Measurements from ENCODE around the gene CCDC149.

CCDC149 gene

GRCh38 chr4:24845902-24846301 lies 66.9 kb downstream of the CCDC149 start:
- no peak for TF ChIP-seq CTCF (IDR thresholded peaks at IDR 0.05)
- no peak for DNase-seq
- Mint-ChIP-seq H3K27me3 (ENCODE audit: low read depth, poor library complexity) (peaks cover 3% of the 10 kb centered on the region), H3K36me3 (ENCODE audit: low read depth) (peaks cover 1% of the 10 kb centered on the region), H3K4me1 (peaks cover 20% of the 10 kb centered on the region), H3K9me3 (no peaks in the 10 kb centered on the region), H3K4me3 (no peak overlapping the region), H3K27ac (no peak overlapping the region)

DNA sequence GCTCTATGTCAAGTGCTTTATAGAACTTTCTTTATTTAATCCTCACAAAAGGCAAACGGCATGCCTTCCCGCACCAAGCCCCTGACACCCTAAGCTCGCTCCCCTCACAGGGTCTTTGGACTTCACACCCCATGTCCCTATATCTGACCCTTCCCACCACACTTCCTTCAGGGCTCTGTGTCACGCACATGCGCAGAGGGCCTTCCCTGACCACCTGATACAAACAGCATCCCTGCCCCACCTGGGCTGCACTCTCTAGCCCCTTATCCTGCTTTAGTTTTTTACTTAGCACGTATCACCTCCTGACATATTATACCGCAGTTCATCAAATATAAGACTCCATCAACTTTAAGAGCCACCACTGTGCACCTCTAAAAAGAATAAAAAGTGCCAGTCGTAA lies 67.7 kb downstream of the CCDC149 start:
- DNase-seq, result no peak
- H3K4me3 Mint-ChIP-seq, result no peak overlapping the region
- H3K4me1 Mint-ChIP-seq, result peaks cover 21% of the 10 kb centered on the region
- H3K27me3 Mint-ChIP-seq (ENCODE audit: low read depth, poor library complexity), result peaks cover 4% of the 10 kb centered on the region
- H3K27ac Mint-ChIP-seq, result no peak overlapping the region
- H3K36me3 Mint-ChIP-seq (ENCODE audit: low read depth), result peaks cover 9% of the 10 kb centered on the region
- TF ChIP-seq CTCF (IDR thresholded peaks at IDR 0.05), result no peak
- H3K9me3 Mint-ChIP-seq, result no peaks in the 10 kb centered on the region

DNA sequence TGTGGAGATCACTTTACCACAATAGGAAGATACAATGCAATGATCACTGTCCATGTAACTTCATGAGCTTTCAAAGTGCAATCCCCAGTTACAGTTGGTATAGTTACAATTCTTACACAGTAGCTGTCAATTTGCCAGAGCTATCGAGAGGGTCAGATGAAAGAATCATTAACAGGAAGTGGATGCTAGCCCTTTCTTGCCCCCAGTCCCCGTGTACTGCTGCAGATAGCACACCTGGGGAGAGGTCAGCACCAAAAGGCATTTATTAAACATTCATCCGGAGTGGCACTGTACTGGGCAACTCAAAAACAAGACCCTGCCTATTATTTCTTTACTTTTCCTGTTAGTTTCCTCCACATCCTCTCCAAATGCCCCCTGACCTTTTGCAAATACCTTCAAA lies 69.7 kb downstream of the CCDC149 start:
- no peak for TF ChIP-seq CTCF (IDR thresholded peaks at IDR 0.05)
- H3K36me3 Mint-ChIP-seq (ENCODE audit: low read depth), result peaks cover 10% of the 10 kb centered on the region
- no peak overlapping the region for H3K4me3 Mint-ChIP-seq
- H3K9me3 Mint-ChIP-seq, result peaks cover 6% of the 10 kb centered on the region
- H3K27ac Mint-ChIP-seq, result no peak overlapping the region
- DNase-seq, result no peak
- H3K27me3 Mint-ChIP-seq (ENCODE audit: low read depth, poor library complexity), result peaks cover 9% of the 10 kb centered on the region
- peaks cover 4% of the 10 kb centered on the region for H3K4me1 Mint-ChIP-seq

DNA sequence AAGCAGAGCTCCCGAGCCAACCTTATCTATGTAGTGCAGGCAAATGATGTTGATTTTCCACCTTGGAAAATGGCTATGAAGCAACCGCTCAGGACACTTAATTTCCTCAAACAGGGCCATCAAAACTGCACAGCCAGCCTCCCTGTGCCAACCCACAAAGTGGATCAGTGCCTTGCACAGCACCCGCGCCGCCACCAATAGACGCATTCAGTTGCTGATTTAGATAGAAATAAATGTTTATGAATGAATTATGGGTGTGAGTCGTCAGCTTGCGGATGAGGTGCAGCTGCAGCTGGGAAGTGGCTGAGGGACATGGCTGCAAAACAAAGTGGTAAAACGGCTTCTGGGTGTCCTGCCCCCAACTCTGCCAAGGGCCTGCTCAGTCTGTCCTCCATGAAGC lies 70.5 kb downstream of the CCDC149 start:
- H3K27ac Mint-ChIP-seq, result no peak overlapping the region

DNA sequence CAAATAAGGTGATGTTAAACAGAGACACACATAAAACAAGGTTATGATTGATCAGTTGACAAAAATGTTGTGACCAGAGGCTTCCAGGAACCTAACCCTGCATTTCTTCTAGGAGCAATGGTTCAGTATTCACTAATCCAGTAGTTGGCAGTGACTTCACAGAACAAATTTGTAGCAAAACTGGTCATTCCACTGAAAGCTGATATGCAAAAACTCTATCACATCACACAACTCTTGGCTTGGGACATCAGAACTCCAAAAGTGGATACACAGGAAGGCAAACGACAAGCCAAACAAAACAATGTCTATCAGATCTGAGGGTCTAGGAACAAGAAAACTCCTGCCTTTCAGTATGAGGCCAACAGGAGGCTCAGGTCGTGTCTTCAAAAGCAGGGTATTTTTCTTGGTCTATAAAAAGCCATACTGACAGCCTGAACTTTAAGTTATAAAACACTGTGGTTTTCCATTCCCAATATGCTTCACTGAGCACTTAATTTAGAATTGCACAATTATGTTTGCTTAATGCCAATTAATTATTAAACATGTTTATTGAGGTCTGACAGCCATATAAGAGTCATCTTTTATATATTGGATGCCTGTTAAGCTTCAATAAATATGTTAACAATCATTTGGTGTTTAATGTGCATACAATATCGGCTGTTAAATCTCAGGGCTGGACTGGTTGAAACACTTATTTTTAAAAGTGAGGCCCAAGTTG lies 71.9 kb downstream of the CCDC149 start:
- Mint-ChIP-seq H3K4me1 (peaks cover 20% of the 10 kb centered on the region), H3K36me3 (ENCODE audit: low read depth) (peaks cover 31% of the 10 kb centered on the region), H3K27ac (peak overlapping the region; percentile 55), H3K4me3 (no peak overlapping the region), H3K9me3 (peaks cover 19% of the 10 kb centered on the region), H3K27me3 (ENCODE audit: low read depth, poor library complexity) (peaks cover 12% of the 10 kb centered on the region)
- DNase-seq, result no peak
- no peak for TF ChIP-seq CTCF (IDR thresholded peaks at IDR 0.05)

More for the DNA sequence above, 70.5 kb downstream of the CCDC149 start:
- no peak for DNase-seq
- peaks cover 12% of the 10 kb centered on the region for H3K27me3 Mint-ChIP-seq (ENCODE audit: low read depth, poor library complexity)
- H3K36me3 Mint-ChIP-seq (ENCODE audit: low read depth), result peaks cover 17% of the 10 kb centered on the region
- H3K4me1 Mint-ChIP-seq, result peaks cover 9% of the 10 kb centered on the region
- no peak overlapping the region for H3K4me3 Mint-ChIP-seq
- peaks cover 10% of the 10 kb centered on the region for H3K9me3 Mint-ChIP-seq
- TF ChIP-seq CTCF (IDR thresholded peaks at IDR 0.05), result no peak

DNA sequence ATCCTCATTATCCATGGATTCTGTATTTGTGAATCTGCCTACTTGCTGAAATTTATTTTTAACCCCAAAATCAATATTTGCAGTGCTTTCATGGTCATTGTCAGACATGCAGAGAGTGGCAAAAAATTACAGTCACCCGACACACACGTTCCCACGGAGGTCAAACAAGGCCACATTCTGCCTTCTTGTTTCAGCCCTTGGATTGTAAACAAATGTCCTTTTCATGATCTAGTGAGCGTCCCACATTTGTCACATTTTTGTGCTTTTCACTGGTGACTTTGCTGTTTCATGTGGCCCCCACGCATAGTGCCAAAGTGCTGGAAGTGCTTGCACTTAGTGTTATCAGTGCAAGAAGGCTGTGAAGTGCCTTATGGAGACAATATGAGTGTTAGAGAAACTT lies 72.5 kb downstream of the CCDC149 start:
- DNase-seq, result no peak
- peaks cover 20% of the 10 kb centered on the region for H3K4me1 Mint-ChIP-seq
- H3K36me3 Mint-ChIP-seq (ENCODE audit: low read depth), result peaks cover 37% of the 10 kb centered on the region
- no peak for TF ChIP-seq CTCF (IDR thresholded peaks at IDR 0.05)
- peaks cover 12% of the 10 kb centered on the region for H3K27me3 Mint-ChIP-seq (ENCODE audit: low read depth, poor library complexity)
- no peak overlapping the region for H3K4me3 Mint-ChIP-seq
- peaks cover 19% of the 10 kb centered on the region for H3K9me3 Mint-ChIP-seq
- no peak overlapping the region for H3K27ac Mint-ChIP-seq
